Cardiac fibroblast (primary cell): ENCODE data around the gene USP12.

Experiments
- DNase-seq, 2 donors: peaks; one replicate each; pipeline versions ENCODE4 v3.0.0 to v3.0.0-alpha.2; 2010; ENCODE audit warnings: low read depth in 2 of 2
- H3K4me3 ChIP-seq, 2 donors: replicated peaks in 1 of 2; 1 replicate in 1 of 2; 2 replicates in 1 of 2; pipeline ENCODE4 v1.5.1; 2011; ENCODE audit warnings: low read depth in 2 of 2, low read length in 2 of 2, mild to moderate bottlenecking in 2 of 2, moderate library complexity in 1 of 2
- CTCF ChIP-seq: IDR thresholded peaks from one replicate; pipeline ENCODE4 v1.5.1; 2011; ENCODE audit warnings: low read depth, mild to moderate bottlenecking, low read length, inconsistent platforms

The USP12 gene

GRCh38 chr13:27023385-27024073 lies 148.1 kb downstream of the USP12 start:
- no peak overlapping the region for H3K4me3 ChIP-seq
- DNase-seq: no peak
- TF ChIP-seq CTCF: no peak

GRCh38 chr13:27022571-27023311 lies 148.9 kb downstream of the USP12 start:
- H3K4me3 ChIP-seq: no peak overlapping the region
- peak; percentile 20 to 47 for DNase-seq

GRCh38 chr13:27020415-27020814 lies 151.2 kb downstream of the USP12 start:
- no peak for TF ChIP-seq CTCF
- no peak for DNase-seq
- no peak overlapping the region for H3K4me3 ChIP-seq

More at GRCh38 chr13:27022571-27023311, 148.9 kb downstream of the USP12 start:
- TF ChIP-seq CTCF: no peak

- TF ChIP-seq CTCF: no peak
- no peak for DNase-seq
- H3K4me3 ChIP-seq: no peak overlapping the region
Measured at GRCh38 chr13:27018882-27019281, 152.7 kb downstream of the USP12 start.

- DNase-seq: no peak
- TF ChIP-seq CTCF: no peak
- no peak overlapping the region for H3K4me3 ChIP-seq
Measured at GRCh38 chr13:27018344-27018861, 153.2 kb downstream of the USP12 start.

- H3K4me3 ChIP-seq: no peak overlapping the region
- DNase-seq: no peak
- no peak for TF ChIP-seq CTCF
Measured at GRCh38 chr13:27016875-27017274, 154.7 kb downstream of the USP12 start.
